Activated CD8-positive, alpha-beta memory T cell treated with anti-CD3 and anti-CD28 coated beads, Interleukin-2, amount 50 U/mL, for 1 hour (primary cell): ENCODE data around the gene PRM1.
"Not testable (repeated sequence)": the region's sequence is repeated elsewhere in the genome, so short reads cannot be mapped to it uniquely, and the experiment has no call there.

Experiments used
- DNase-seq: peaks from one replicate; pipeline ENCODE4 v3.0.0-alpha.2; 2020; ENCODE audit errors: extremely low read depth

The PRM1 gene

DNA sequence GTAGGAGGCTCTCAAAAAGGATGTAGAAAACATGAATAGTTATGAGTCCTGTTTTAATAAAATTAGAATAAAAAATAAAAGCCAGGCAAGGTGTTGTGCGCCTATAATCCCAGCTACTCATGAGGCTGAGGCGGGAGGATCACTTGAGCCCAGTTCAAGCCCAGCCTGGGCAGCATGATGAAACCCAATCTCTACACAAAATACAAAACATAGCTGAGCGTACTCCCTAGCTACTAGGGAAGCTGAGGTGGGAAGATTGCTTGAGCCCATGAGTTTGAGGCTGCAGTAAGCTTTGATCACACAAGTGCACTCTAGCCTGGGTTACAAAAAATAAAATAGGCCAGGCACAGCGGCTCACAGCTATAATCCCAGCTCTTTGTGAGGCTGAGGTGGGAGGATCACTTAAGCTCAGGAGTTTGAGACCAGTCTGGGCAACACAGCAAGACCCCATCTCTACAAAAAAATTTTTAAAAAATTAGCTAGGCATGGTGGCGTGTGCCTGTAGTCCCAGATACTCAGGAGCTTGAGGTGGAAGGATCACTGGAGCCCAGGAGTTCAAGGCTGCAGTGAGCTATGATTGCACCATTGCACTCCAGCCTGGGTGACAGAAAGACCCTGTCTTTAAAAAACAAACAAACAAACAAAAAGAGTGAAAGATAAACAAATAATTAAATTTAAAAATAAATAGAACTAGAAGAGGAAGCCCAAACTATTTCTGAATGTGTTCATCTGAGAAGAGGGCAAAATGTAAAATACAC lies 17.2 kb upstream of the PRM1 start:
- no peak for DNase-seq

DNA sequence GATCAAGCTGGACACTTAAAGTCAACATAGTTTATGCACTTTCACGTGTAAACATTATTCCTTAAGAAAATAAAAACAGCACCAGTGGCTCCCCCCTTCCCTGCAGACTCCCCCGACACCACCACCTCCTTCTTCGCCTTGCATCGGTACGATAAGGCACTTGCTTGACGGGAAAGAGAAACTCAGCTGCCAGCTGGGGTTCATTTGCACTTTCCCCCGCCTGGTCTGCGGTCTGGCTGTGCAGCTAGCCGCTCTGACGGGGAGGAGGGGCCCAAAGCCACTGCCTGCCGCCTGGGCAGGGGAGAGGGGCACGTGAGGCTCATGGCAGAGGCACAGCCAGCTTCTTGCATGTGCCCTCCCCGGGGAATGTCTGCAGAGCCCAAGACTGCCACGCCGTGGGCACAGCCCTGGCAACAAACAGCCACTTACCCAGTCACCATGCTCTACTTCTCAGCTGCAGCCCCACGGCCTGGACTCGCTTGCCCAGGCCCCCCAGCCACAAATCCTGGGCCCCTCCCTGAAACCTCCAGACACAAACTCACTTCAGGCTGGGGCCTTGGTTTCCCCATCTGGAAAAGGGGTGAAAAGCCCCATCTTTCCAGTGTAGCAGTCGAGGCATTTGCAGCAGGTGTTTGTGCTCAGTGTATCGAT lies 16.5 kb upstream of the PRM1 start:
- DNase-seq = peak; percentile 20

DNA sequence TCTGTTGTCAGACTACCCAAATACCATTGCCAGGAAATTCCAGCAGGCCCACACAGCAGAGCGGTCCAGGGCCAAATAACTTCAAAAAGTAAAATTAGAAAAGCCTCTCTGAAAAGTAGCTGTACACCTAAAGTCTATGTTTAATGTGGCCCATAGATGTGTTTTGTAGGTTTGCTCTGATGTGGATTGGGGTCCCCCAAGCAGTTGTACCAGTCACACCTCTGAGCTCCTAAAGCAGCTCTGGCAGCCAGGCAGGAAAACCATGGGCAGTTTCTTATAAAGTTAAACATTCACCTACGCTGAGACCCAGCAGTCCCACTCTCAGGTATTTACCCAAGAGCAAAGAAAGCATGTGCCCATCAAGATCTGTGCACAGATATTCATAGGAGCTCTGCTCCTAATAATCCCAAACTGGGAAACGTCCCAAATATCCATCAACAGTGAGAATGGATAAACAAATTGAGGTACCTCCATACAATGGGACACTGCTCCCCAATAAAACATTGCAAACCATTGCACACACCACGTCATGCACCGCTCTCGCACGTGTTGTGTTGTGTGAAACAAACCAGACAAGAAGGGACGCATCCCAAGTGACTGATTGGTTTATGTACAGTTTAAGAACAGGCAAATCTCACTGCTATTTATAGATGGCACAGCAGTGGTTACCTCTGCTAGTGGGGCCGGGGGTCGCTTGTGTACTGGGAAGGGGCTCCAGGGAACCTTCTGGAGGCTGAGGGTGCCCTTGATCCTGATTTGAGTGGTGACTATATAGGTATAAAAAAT lies 15.8 kb upstream of the PRM1 start:
- no peak for DNase-seq

DNA sequence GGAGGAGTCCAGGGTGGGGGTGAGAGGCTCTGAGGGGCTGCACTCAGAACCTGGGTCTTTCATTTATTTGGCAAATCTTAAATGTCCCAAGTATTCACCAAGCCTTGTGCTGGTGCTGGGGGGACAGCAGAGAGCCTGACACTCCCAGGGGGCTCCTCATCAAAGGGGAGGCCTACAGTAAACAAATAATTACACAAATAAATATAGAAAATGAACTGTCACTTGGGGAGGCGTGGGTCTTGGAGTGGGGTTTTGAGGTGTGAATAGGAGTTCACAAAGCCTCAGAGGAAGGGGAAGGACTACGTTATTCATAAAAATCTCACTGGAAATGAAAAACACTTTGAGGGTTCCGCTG lies 15.2 kb upstream of the PRM1 start:
- DNase-seq = no peak

DNA sequence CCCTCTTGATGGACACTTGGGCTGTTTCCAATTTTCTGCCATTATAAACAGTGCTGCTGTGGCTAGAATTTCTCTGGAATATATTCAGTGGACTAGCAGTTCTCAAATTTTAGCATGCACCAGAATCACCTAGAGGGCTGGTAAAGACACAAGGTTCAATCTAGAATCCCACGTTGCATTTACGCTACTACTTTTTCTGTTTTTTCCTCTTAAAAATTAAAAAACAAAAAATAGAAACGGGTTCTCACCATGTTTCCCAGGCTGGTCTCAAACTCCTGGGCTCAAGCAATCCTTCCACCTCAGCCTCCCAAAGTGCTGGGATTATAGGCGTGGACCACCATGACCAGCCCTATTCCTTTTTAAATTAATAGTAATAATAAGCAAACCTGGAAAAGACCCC lies 14.5 kb upstream of the PRM1 start:
- DNase-seq = no peak

DNA sequence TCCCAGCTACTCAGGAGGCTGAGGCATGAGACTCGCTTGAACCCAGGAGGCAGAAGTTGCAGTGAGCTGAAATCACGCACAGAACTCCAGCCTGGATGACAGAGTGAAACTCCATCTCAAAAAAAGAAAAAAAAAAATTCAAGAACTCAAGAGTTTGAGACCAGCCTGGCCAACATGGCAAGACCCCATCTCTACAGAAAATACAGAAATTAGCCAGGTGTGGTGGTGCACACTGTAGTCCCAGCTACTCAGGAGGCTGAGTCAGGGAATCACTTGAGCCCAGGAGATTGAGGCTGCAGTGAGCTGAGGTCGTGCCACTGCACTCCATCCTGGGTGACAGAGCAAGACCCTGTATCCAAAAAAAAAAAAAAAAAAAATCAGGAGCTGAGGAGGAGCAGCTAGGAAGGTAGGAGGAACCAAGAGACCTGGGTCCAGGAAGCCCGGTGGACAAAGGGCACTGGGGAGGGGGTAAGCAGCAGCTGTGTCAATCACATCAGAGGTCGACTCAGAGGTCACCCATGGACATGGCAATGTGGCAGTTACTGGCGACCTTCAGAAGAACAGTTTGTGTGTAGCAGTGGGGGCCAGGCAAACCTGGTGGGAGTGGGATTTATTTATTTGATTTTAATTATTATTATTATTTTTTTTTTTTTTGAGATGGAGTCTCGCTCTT lies 11.1 kb upstream of the PRM1 start:
- DNase-seq = no peak

DNA sequence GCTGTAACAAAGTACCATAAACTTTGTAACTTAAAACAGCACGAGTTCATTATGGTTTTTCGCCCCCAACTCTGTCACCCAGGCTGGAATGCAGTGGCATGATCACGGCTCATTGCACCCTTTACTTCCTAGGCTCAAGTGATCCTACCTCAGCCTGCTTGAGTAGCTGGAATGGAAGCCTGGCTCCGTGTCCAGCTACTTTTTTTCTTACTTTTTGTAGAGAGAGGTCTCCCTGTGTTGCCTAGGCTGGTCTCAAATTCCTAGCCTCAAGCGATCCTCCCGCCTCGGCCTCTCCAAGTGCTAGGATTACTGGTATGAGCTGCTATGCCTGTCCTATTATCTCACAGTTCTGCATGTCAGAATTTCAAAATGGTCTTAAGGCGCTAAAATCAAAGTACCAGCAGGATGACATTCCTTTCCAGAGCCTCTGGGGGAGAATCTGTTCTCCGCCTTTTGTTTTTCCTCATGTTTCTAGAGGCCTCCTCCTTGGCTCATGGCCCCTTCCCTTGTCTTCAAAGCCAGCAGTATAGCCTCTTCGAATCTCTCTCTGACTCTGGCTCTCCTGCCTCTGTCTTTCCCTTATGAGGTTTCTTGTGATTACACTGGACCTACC lies 10.1 kb upstream of the PRM1 start:
- no peak for DNase-seq

DNA sequence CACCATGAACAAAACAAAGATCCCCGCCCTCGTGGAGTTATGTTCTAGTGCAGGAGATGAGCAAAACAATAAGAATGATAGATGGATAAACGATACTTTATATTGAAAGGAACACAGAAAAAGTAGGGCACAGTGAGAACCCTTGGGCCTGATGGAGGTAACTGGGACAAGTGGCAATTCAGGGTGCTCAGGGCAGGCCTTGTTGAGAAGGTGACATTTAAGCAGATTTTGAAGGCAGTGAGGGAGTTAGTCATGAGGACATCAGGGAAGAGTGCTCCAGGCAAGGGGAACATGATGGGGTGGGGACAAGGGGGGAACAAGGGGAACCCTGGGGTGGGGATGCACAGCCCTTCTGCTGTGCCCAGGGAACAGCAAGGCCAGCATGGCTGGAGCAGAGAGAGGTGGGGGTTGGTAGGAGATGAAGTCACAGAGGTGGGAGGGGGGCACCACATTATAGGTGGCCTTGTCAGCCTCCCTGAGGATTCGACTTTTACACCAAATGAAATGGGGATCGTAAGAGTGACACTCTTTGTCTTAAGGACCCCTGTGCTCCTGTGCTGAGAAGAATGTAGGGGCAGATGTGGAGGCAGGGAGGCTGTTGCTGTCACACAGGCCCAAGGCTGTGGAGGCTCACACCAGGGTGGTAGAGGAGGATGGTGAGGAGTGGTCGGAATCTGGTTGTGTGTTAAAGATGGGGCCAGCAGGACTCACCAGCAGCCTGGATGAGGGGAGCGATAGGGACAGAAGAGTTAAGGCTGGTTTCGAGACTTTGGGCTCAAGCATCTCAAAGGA lies 9.2 kb upstream of the PRM1 start:
- DNase-seq = no peak

DNA sequence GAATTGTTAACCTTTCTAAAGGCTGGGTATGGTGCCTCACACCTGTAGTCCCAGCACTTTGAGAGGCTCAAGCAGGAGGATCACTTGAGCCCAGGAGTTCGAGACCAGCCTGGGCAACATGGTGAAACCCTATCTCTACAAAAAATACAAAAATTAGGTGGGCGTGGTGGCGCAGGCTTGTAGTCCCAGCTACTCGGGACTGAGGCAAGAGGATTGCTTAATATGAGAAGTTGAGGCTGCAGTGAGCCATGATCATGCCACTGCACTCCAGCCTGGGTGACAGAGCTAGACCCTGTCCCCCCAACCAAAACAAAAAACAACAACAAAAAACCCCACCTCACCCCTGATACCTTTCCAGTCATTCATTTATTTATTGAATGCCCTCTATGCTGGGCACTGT lies 8.6 kb upstream of the PRM1 start:
- DNase-seq = not testable (repeated sequence)

DNA sequence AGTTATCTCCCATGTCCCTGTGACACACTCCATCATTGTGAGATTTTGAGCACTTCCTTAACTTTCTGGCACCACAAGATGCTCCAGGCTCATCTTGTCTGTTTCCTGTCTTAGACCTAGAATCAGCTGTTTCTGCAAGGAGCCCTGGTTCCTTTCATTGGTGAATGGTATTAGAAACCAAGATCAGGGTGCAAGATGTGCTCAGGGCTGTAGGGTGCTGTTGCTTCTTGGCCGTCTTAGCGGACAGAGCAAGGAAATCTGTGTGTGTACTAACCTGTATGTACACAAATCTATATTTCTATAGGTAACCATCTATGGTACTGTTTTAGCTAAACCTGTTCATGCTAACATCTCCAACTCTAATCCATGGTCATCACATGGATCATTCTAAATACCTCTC lies 8.1 kb upstream of the PRM1 start:
- no peak for DNase-seq

DNA sequence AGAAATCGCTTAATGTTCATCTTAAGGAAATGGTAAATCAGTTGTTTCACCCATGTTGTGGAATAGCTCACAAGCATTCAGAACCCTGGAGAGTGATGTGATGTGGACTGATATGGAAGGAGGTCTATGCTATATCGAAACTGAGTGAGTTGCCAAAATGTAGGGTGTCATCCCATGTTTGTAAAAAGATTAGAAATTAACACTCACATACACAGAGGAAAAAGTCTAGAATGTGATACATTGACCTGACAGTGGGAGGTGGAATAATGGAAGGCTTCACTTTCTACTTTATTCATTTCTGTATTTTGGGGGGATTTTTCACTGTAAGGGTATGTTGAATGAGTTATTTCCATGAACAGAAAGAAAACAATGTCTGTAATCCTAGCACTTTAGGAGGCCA lies 4.7 kb upstream of the PRM1 start:
- no peak for DNase-seq

DNA sequence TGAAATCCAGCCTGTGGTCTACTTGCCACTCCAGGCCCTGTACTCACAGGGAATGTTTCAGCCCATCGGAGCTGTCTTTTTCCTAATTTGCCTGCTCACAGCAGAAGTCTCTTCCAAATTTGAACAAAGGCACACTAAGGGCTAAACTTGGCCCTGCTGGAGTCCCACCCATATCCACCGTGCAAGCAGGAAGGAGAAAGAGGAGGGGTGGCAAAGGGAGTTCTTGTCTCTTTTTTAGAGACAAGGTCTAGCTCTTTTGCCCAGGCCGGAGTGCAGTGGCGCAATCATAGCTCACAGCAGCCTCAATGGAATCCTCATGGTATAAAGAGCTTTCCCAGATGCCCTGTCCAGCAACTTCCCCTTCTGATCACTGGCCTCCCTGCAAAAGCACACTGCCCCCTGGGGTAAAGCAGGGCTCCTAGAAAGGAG lies 2.7 kb upstream of the PRM1 start:
- DNase-seq = no peak

DNA sequence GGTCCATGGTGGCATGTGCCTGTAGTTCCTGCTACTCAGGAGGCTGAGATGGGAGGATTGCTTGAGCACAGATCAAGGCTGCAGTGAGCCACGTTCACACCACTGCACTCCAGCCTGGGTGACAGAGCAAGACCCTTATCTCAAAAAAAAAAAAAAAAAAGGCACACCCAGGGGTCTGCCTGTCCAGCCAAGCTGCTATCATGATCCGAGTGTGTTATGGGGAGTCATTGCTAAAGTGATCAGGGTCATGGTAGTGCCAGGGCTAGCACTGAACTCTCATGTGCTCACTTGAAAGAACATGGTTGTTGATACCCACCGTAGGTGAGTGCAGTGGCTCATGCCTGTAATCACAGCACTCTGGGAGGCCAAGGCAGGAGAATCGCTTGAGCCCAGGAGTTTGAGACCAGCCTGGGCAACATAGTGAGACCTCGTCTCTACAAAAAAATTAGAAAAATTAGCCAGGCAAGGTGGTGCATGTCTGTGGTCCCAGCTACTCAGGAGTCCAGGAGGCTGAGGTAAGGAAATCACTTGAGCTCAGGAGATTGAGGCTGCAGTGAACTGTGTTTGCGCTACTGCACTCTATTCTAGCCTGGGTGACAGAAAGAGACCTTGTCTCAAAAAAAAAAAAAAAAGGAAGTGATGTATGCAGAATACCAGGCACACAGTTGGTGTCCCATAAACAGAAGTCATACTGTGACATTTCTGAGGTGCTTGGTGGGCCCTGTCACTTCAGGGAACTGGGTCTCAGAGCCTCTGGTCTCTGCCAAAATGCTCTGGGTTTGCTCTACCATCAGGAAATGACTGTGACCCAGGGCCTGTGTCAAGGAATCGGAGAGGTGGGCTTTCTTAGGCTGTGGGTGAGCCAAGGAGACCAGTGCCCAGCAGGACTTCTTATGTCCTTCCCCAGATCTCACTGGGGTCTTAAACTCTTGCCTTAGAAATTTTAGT lies 2.2 kb downstream of the PRM1 start:
- no peak for DNase-seq

DNA sequence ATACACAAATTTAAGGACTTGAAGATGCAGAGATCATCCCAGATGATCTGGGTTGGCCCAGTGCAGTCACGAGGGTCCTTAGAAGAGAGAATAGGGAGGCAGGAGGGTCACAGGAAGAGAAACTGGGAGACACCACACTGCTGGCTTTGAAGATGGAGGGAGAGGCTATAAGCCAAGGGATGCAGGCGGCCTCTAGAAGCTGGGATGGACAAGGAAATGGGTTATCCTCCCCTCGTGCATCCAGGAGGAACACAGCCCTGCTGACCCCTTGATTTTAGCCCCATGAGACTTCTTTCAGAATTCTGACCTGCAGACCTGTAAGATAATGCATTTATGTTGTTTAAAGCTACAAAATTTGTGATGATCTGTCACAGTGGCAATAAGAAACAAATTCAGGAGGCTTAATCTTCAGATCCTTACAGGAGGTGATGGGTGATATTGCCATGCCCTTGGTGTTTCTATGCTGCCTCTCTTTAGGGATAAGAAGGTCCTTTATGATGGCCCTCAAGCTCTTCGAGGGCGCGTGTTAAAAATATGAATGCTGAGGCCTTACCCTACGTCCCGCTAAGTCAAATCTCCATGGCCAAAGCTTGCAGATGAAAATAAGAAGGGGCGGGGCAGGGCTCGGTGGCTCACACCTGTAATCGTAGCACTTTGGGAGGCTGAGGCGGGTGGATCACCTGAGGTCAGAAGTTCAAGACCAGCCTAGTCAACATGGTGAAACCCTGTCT lies 3.4 kb downstream of the PRM1 start:
- DNase-seq = no peak

DNA sequence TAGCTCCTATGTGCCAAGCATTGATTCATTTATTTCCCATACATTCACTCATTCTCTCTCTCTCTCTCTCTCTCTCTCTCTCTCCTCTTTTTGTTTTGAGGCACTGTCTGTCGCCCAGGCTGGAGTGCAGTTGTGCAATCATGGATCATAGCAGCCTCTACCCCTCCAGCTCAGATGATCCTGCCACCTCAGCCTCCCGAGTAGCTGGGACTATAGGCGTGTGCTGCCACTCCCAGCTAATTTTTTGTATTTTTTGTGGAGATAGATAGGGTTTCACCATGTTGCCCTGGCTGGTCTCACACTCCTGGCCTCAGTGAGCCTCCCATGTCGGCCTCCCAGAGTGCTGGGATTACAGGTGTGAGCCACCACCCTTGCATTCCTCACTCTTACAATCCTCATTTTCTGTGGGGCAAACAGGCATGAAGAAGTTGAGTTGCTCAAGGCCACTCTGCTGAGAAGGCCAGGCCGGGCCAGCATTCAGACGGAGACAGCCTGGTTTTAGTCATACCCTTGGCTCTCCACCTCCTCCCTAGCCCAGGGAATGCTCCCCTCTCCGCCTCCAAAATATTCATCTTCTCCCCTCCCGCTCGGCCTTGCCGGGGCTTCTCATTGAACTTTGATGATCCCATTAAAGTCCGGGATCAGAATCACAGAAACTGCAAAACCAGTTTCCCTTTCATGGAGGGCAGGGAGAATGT lies 4.1 kb downstream of the PRM1 start:
- no peak for DNase-seq

DNA sequence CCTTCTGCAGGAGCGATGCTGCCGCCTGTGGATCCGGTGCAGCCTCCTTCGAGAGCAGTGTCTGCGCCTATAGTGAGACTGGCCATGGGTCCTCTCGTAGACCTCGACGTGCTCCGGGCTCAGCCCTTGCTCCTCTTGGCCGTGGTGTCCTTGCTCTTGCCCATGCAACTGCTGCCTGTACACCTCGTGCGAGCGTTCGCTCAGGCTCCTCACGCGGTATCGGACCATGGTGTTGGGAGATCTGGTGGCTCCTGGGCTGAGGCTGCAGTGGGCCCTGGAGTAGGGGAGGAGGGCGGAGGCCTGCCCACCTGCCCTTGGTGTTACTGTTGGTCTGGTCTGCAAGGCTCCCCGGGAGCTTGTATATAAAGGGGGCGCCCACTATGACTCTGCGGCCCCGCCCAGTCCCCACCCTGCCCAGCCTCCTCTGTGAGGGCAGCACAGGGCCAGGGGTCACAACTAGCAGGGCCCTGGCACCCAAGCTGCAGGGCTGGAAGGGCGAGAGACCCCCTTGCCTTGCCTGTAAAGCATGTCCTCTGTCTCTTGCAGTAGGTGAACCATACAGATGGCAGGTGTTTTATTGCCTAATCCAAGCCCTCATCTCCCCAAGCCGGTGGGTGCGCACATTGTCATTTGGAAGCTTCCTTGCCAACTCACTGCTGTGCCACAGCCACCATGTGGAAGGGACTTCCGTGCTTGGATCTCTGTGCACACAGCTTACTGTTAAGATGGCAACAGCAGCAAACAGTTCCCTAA lies 4.8 kb downstream of the PRM1 start, which contains the start of gene PRM2:
Gene PRM2 (minus strand): TSS at position 338 of the 753 bp plus-strand sequence. CDS start 110 bp downstream, at position 228.
- no peak for DNase-seq

DNA sequence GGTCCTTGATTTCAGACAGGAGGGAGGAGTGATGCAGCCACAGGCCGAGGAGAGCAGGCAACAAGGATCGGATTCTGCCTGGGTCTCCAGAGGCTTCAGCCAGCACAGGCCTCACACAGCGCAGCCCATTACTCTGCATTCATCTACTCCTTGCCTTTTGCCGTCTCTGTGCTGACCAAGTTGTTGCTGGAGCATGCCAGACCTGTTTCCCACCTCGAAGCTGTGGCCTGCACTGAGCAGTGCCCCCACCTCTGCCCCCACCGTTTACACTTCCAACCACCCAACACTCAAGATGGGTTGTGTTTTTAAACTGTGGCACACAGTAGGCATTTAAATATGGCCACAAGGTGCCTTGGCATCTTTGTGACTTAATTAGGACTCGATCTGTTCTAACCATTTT lies 6.2 kb downstream of the PRM1 start:
- no peak for DNase-seq
